GM21360 (cell line): Measurements from ENCODE around the gene GPR146.
A peak's percentile ranks its signal among the peaks of the same experiment; 100 is the strongest.
"Not testable (repeated sequence)": the region's sequence is repeated elsewhere in the genome, so short reads cannot be mapped to it uniquely, and the experiment has no call there.

Experiments used
- ATAC-seq: cut with Tn5 transposase; IDR thresholded peaks from one replicate; pipeline ENCODE4 v1.9.1; 2021; ENCODE audit warnings: mild to moderate bottlenecking, moderate library complexity; ENCODE audit not compliant: unreplicated experiment

GPR146 gene

DNA sequence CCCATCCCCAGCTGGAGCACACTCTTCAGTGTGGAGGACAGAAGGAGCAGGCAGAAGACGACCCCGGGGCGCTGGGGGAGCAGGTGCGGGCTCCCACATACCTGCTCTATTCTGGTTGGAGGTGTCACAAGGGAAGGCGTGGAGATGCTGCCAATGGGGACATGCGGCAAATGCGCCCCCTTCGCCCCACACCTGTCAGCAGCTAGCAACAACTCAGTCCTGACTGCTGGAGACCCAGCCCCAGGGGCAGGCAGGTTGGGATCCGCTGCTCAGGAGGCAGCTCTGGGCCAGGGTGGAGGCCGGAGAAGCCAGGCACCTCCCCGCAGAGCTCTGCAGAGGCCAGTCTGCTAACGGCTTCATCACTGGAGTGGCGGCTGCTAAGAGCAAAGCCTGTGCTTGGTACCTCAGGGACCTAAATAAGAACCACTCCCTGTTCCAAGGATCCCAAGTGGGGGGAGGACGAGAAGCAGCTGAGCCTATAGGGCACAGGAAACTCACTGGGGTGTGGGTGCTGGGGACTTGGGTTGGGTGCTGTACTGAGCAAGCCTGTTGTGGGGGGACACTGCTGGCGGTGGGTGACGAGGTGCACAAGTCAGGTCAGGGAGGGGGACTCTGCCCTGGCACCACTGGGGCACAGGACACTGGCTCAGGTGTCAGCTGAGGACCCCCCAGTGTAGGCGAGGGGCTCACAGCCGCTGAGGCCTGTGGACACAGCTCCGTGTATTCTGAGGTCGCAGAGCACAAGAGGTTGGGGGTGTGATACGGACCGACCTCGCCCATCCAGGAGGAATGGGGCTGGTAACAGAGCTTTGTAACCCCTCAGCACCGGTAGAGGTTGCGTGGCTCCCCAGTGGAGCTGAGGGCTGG is 19.2 kb upstream of the GPR146 start:
- no peak for ATAC-seq

GRCh38 chr7:1025743-1026581 is 18.4 kb upstream of the GPR146 start:
- ATAC-seq = no peak

DNA sequence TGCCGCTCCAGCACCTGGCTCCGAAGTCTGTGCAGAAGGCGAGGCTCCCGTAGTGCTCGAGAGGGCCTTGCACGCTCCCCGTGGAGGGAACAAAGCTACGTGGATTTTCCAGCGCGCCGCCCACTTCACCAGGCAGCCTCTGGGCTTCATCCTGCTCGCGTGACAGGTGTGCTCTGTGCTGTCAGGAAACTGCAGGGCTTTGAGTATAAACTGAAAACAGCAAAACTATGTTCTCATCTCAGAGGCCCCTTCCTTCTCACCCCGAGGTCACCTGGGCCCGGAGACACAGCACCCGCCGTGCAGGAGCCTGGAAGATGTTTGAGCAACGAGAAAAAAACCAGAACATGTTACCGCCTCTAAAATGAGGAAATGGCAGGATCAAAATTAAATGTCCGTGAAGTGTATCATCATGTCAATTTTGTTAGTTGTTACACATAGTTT is 17.6 kb upstream of the GPR146 start:
- no peak for ATAC-seq

DNA sequence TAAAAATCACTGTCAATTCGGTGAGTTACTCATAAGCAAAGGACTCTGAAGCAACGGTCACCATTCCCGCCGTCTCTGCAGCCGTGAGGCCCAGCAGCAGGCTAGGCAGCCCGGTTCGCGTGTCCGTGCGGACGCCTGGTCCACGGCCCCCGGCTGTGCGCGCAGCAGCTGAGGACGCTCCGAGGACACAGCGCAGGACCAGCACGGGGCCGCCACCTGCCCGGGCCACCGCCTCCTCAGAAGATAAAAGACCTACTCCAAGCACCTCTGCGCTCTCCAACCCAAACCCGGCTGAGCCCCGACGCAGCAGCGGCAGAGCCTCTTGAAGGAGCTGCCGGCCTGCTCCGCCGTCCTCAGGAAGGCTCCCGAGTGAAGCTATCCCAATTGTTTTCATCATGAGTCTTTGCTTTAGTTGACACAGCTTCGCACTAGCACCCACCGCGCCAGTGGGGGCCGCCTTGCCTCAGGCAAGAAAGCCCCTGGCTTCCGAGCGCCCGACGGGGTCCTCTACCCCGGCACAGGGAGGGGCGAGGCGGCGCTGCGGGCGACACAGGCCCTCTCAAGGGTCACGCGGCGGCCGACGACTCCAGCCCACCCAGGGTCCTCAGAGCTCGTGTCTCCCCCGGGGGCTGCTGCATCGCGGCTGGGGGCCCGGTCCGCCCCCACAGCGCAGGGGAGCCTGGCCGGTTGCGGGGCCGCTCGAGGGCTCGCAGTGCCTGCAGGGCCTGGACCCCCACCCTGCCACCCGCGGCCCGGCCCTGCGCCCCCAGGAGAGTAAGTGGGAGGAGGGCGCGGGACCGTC is 16.9 kb upstream of the GPR146 start:
- peak; percentile 1 for ATAC-seq

- ATAC-seq = peak; percentile 50
Observed at GRCh38 chr7:1028044-1028770, 16.1 kb upstream of the GPR146 start.

DNA sequence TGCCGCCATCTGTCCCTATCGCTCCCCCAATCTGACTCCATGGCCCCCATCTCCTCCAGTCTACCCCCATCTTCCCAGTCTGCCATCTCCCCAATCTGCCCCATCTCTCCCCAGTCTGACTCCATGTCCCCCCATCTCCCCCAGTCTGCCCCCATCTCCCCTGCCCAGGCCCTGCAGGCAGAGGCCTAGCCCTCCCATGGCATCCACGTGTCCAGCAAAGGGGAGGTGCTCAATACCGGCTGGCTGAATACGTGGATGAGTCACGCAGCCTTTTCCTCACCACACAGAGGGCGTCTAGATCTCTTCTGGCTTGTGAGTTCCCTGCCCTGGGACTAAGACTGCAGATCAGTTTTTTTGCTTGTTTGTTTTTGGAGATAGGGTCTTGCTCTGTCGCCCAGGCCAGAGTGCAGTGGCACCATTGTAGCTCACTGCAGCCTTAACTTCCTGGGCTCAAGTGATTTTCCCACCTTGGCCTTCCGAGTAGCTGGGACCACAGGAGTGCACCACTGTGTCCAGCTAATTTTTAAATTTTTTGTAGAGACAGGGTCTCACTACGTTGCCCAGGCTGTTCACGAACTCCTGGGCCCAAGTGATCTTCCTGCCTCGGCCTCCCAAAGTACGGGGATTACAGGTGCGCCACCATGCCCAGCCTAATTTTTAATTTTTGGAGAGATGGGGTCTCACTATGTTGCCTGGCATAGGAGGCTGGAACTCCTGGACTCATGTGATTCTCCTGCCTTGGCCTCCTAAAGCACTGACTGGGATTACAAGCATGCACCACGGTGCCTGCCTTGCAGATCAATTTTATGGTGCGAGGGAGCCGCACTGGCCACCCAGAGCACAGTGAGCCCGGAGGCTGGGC is 15.3 kb upstream of the GPR146 start:
- ATAC-seq = no peak

DNA sequence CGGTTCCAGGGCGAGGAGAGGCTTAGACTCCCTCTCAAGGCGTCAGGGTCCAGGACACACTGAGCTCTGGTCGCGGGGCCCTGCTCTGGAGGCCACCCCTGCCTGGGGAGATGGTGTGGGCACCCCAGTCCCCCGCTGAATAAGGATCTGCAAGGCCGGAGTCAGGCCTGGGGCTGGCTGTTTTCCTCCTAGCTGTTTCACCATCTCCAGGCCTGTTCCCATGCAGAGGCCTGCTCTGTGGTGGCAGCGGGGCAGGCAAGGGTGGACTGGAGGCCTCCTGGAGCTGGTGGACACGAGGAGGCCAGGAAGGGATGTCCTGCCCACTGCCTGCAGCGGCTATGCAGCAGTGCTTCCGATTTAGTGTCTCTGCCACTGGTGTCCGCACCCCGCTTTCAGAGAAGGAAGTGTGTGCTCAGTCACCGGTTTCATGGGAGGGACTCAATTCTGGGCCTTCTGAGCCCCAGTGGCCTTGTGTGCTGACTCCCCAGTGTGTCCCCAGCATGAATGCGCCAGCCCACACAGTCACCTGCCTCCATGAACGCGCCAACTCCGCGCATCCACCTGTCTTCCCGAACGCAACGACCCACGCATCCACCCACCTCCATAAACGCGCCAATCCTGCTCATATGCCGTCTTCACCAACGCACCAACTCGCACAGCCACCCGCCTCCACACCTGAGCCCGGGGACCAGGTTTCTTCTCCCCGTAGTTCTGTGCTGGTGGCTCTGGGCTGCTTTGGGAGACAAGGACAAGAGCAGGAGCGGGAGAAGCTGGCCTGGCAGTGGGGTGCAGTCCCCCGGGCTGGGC is 14.5 kb upstream of the GPR146 start:
- no peak for ATAC-seq

GRCh38 chr7:1030444-1031070 is 13.8 kb upstream of the GPR146 start:
- ATAC-seq = no peak

GRCh38 chr7:1031716-1032455 is 12.5 kb upstream of the GPR146 start:
- no peak for ATAC-seq

DNA sequence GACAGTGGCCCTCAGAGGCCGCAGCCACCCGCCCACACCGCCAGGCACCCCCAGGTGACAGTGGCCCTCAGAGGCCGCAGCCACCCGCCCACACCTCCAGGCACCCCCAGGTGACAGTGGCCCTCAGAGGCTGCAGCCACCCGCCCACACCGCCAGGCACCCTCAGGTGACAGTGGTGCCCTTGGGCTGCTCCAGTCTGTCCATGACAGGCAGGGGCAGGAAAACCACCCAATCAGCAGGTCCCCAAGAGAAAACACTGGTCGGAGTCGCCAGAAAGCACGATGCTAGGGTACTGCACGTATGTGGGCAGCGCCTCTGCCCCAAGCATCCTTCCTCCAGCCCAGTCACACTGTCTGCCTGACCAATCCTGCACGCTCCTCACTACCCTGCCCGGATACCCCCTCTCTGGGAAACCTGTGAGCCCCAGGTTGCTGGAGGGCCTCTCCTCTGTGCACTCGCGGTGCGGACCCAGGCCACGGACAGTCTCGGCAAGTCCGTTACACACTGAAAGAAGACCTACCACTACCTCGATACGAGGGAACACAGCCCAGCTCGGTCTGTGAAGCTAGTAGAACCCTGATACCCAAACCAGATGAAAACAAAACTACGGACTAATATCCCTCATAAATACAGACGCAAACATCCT is 11.7 kb upstream of the GPR146 start:
- no peak for ATAC-seq

DNA sequence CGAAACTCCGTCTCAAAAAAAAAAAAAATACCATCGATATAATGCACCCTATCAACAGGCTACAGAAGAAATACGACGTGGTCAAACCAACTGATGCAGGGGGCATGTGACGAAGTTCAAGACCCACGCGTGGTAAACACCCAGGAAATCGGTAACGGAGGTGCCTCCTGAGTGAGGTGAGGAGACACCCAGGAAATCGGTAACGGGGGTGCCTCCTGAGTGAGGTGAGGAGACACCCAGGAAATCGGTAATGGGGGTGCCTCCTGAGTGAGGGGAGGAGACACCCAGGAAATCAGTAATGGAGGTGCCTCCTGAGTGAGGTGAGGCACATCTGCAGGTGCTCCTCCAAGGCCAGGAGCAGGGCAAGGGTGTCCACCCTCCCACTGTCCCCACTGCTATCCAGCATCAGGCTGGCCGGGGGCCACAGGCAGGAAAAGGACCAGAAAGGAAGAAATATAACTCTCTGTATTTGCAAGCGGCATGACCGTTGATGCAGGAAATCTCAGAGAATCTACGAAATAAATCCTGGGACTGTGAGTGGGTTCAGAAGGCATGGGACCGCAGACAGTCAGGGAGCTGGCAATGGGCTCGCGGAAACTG is 10.7 kb upstream of the GPR146 start:
- ATAC-seq = no peak

GRCh38 chr7:1034769-1035168 is 9.6 kb upstream of the GPR146 start:
- not testable (repeated sequence) for ATAC-seq

- ATAC-seq = not testable (repeated sequence)
Observed at GRCh38 chr7:1036164-1036928, 8.0 kb upstream of the GPR146 start.

GRCh38 chr7:1040233-1040632 is 4.1 kb upstream of the GPR146 start:
- ATAC-seq = not testable (repeated sequence)

DNA sequence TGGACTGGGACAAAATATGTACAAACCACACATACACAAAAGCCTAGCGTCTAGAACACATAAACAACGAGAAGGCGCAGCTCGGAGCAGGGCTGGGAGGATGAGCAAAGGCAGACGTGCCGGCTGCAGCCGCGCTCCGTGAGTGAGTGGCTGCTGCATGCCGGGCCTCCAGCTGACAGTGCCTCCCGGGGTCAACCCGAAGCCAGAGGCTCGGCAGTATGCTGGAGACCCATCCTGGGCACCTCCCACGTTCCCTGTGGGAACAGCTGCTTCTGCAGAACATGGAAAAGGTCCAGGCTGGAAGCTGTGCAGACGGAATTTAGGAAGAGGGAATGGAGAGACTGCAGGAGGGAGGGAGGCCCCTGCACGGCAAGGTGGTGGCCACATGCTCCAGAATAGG is 3.6 kb upstream of the GPR146 start:
- no peak for ATAC-seq
